HG03469 (cell line): ENCODE measurements around the gene ITGAE.

Experiments used
- ATAC-seq: cut with Tn5 transposase; IDR thresholded peaks from one replicate; pipeline ENCODE4 v1.9.1; 2021; ENCODE audit warnings: mild to moderate bottlenecking, moderate library complexity, moderate number of reproducible peaks; ENCODE audit not compliant: unreplicated experiment

Gene ITGAE

GRCh38 chr17:3762922-3763776 lies 37.8 kb downstream of the ITGAE start:
- ATAC-seq: peak; percentile 56

GRCh38 chr17:3761918-3762380 lies 39.0 kb downstream of the ITGAE start:
- ATAC-seq: no peak

- ATAC-seq: no peak
Observed at GRCh38 chr17:3761036-3761917, 39.7 kb downstream of the ITGAE start.

GRCh38 chr17:3759597-3760216 lies 41.3 kb downstream of the ITGAE start:
- no peak for ATAC-seq

- no peak for ATAC-seq
Observed at GRCh38 chr17:3755335-3756030, 45.5 kb downstream of the ITGAE start.

- no peak for ATAC-seq
Observed at GRCh38 chr17:3754458-3755334, 46.3 kb downstream of the ITGAE start.

- ATAC-seq: no peak
Observed at GRCh38 chr17:3754066-3754457, 46.9 kb downstream of the ITGAE start.

- no peak for ATAC-seq
Observed at GRCh38 chr17:3753624-3754023, 47.4 kb downstream of the ITGAE start.

- no peak for ATAC-seq
Observed at GRCh38 chr17:3751836-3752235, 49.2 kb downstream of the ITGAE start.

GRCh38 chr17:3750926-3751325 lies 50.1 kb downstream of the ITGAE start:
- ATAC-seq: no peak

- ATAC-seq: no peak
Observed at GRCh38 chr17:3750296-3750695, 50.7 kb downstream of the ITGAE start.

- ATAC-seq: no peak
Observed at GRCh38 chr17:3748576-3748975, 52.4 kb downstream of the ITGAE start.

GRCh38 chr17:3747805-3748204 lies 53.2 kb downstream of the ITGAE start:
- no peak for ATAC-seq

- no peak for ATAC-seq
Observed at GRCh38 chr17:3745071-3745470, 55.9 kb downstream of the ITGAE start.

GRCh38 chr17:3744014-3744413 lies 57.0 kb downstream of the ITGAE start:
- ATAC-seq: no peak

- no peak for ATAC-seq
Observed at GRCh38 chr17:3740611-3741073, 60.3 kb downstream of the ITGAE start.

- ATAC-seq: no peak
Observed at GRCh38 chr17:3739422-3740124, 61.4 kb downstream of the ITGAE start.

GRCh38 chr17:3738562-3739295 lies 62.3 kb downstream of the ITGAE start:
- ATAC-seq: no peak
